Kidney (tissue), 14 donors: ENCODE results near the gene FOXO1. TPM values are rescaled to one million over a fixed set of nuclear protein-coding genes. Genes with fewer than 3 reads are reported as not detected.

Experiments
- DNase-seq, 5 donors: peaks; one replicate each; pipeline ENCODE4 v3.0.0-alpha.2; 2013 to 2020
- FAIRE-seq: peaks from 2 replicates; lab custom pipeline; 2012; peaks lifted over from hg19 to GRCh38; lab: Jason Lieb, UNC
- H3K27ac ChIP-seq, 2 donors: one replicate each; pipeline ENCODE4 v1.7.0; 2013; ENCODE audit warnings: low read depth in 2 of 2, low read length in 2 of 2, inconsistent platforms in 1 of 2
- H3K27me3 ChIP-seq: one replicate; pipeline ENCODE4 v1.7.1; 2013; ENCODE audit warnings: low read length, inconsistent platforms; ENCODE audit not compliant: control insufficient read depth, insufficient read depth
- H3K36me3 ChIP-seq, 3 donors: one replicate each; pipeline versions ENCODE4 v1.7.0 to v1.7.1; 2013; ENCODE audit warnings: low read length in 3 of 3, control low read depth in 1 of 3, inconsistent platforms in 1 of 3; ENCODE audit not compliant: insufficient read depth in 3 of 3, control insufficient read depth in 2 of 3
- H3K4me1 ChIP-seq, 3 donors: one replicate each; pipeline versions ENCODE4 v1.7.0 to v1.7.1; 2013; ENCODE audit warnings: low read length in 3 of 3, inconsistent platforms in 1 of 3, low read depth in 1 of 3; ENCODE audit not compliant: control insufficient read depth in 2 of 3, insufficient read depth in 2 of 3
- H3K4me3 ChIP-seq, 3 donors: one replicate each; pipeline versions ENCODE4 v1.7.0 to v1.8.1; 2013; ENCODE audit warnings: low read length in 3 of 3, control low read depth in 1 of 3, inconsistent platforms in 1 of 3
- H3K9ac ChIP-seq, 3 donors: one replicate each; pipeline versions ENCODE4 v1.7.0 to v1.7.1; 2013; ENCODE audit warnings: low read length in 3 of 3, control low read depth in 1 of 3, inconsistent platforms in 1 of 3
- H3K9me3 ChIP-seq, 3 donors: one replicate each; pipeline versions ENCODE4 v1.7.0 to v1.7.1; 2013; ENCODE audit warnings: low read length in 3 of 3, control low read depth in 1 of 3, inconsistent platforms in 1 of 3; ENCODE audit not compliant: control insufficient read depth in 2 of 3, insufficient read depth in 1 of 3
- CTCF ChIP-seq: IDR thresholded peaks from 3 replicates; pipeline ENCODE4 v1.5.1; 2012; ENCODE audit warnings: mild to moderate bottlenecking, moderate library complexity, borderline replicate concordance; ENCODE audit not compliant: insufficient read depth; ENCODE audit errors: extremely low read depth
- intact Hi-C: fragments of 100-400 bp; cut with DNase I; formaldehyde crosslinking; loops from one replicate; pipeline ENCODE4 v1.11.1; 2022
- polyA plus RNA-seq: library from polyadenylated mRNA; stranded (reverse); fragments of 350-450 nt; fragmentation: Illumina TruSeq; extraction: RNeasy Lipid Tissue Mini Kit (QIAGEN cat#74804); gene quantifications from one replicate; pipeline ENCODE4 v1.2.3, GENCODE V29; 2014; ENCODE audit warnings: low read depth, low replicate concordance; ENCODE audit not compliant: insufficient read depth
- total RNA-seq: library from RNA; stranded (reverse); fragmentation: NEBNext Ultra II Directional; extraction: Animal tissue kit (Norgen Biotek cat#: 25700); gene quantifications from one replicate; pipeline ENCODE4 v1.2.1, GENCODE V29; 2021
- donor health status: control.
- donor health status: control.
- donor health status: control.
- donor health status: control.
- donor health status: control.
- donor health status: DM: yes; HTN: yes; CAD: no.
- donor health status: Normal renal cell carcinoma (clear cell type).

Gene FOXO1
- total and polyA plus RNA-seq, 2 donors from 2014 or later = 8.6 to 54.6 TPM

GRCh38 chr13:40697711-40698110, 31.3 kb upstream of the FOXO1 start:
- Histone ChIP-seq H3K4me3 (no peak overlapping the region), H3K36me3 (no peaks in the 10 kb centered on the region), H3K27me3 (no peaks in the 10 kb centered on the region), H3K9ac (no peak overlapping the region), H3K27ac (no peak overlapping the region), H3K4me1 (no peaks in the 10 kb centered on the region), H3K9me3 (no peaks in the 10 kb centered on the region)
- no peak for TF ChIP-seq CTCF
- intact Hi-C loops = no loop called here
- DNase-seq (no peak), FAIRE-seq (no peak)

GRCh38 chr13:40694426-40694825, 28.0 kb upstream of the FOXO1 start:
- DNase-seq (no peak), FAIRE-seq (no peak)
- Histone ChIP-seq H3K27me3 (no peaks in the 10 kb centered on the region), H3K9me3 (no peaks in the 10 kb centered on the region), H3K4me3 (no peak overlapping the region), H3K27ac (no peak overlapping the region), H3K4me1 (no peaks in the 10 kb centered on the region), H3K9ac (no peak overlapping the region), H3K36me3 (no peaks in the 10 kb centered on the region)
- intact Hi-C loops = no loop called here
- TF ChIP-seq CTCF = no peak

GRCh38 chr13:40692946-40693345, 26.5 kb upstream of the FOXO1 start:
- Histone ChIP-seq H3K9ac (no peak overlapping the region), H3K9me3 (no peaks in the 10 kb centered on the region), H3K27ac (no peak overlapping the region), H3K4me3 (no peak overlapping the region), H3K4me1 (no peaks in the 10 kb centered on the region), H3K27me3 (no peaks in the 10 kb centered on the region), H3K36me3 (no peaks in the 10 kb centered on the region)
- intact Hi-C loops = no loop called here
- FAIRE-seq (no peak), DNase-seq (no peak)
- TF ChIP-seq CTCF = no peak

GRCh38 chr13:40688781-40689180, 22.3 kb upstream of the FOXO1 start:
- H3K27ac ChIP-seq = no peak overlapping the region
- intact Hi-C loops = loop anchor here (10.0 kb wide), 3 partner anchors 624 to 1004 kb away; no protein-coding TSS in a partner anchor
- TF ChIP-seq CTCF = no peak
- H3K27me3 ChIP-seq = no peaks in the 10 kb centered on the region
- DNase-seq (no peak), FAIRE-seq (no peak)
- H3K4me3 ChIP-seq = no peak overlapping the region
- H3K4me1 ChIP-seq = no peaks in the 10 kb centered on the region
- H3K9ac ChIP-seq = no peak overlapping the region
- no peaks in the 10 kb centered on the region for H3K9me3 ChIP-seq
- H3K36me3 ChIP-seq = no peaks in the 10 kb centered on the region
